GM19023 (cell line): ENCODE measurements around the gene MYO3B.

Source experiments
- ATAC-seq: cut with Tn5 transposase; IDR thresholded peaks from one replicate; pipeline ENCODE4 v1.9.1; 2021; ENCODE audit warnings: mild to moderate bottlenecking, moderate library complexity; ENCODE audit not compliant: unreplicated experiment

Gene MYO3B

DNA sequence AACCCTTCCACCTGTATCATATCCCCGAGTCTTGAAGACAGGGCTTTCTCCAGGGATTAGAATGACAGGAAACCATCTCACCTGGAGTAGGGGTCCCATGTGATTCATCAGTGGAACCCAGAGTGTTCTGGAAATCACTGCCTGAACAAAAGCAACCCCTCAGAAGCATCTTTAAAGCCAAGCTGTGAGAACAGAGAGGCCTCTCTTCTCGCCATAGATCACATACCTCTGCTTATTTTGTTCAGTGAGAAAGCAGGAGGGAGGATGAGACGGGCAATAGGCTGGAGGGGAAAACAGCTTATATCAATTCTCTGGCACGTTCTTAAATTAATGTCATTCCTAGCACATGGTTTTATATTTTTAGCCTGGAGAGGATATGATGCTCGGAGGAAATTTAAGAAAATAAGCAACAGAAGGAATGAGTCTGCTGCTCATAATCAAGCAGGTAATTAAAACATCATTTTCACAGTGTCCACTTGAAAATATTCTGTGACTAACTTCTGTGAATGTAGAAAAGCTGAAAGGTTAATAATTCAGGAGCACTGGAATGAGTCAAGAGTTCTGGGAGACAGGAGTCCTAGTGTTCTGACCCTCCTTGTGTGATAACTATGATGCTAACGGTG is 323.6 kb downstream of the MYO3B start:
- ATAC-seq: no peak

DNA sequence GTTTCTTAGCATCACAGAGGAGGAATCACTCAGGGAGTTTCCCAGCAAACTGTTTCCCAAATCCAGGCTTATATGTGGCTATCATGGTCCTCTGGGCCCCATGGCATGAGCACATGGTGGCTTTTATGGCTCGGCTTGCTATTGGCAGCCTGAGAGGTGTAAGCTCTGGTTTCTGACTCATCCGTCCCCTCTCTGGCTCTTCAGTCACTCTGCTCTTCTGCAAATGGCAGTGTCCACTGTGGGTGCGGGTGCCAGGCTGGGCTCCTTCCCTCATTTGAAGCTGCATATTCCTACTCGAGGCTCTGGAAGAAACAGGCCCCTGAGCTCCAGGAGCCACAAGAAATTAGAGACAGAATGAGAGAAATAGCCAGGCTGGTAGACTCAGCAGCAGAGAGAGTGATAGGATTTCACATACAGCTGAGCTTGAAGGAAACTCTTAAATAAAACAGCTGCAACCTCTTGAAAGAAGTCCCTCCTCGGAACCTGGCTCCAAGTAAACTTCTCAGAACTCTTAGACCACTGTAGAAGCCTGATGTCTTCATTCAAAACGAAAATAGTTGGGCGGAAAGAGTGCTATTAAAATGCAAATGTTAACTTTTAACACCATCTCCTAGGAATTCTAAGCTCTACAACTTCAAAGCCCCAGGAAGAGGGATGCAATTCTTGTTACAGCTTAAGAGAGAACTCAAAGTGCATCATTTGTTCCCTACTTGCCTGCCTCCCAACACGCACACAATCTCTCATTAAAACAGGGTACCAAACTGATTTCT is 324.6 kb downstream of the MYO3B start:
- no peak for ATAC-seq

DNA sequence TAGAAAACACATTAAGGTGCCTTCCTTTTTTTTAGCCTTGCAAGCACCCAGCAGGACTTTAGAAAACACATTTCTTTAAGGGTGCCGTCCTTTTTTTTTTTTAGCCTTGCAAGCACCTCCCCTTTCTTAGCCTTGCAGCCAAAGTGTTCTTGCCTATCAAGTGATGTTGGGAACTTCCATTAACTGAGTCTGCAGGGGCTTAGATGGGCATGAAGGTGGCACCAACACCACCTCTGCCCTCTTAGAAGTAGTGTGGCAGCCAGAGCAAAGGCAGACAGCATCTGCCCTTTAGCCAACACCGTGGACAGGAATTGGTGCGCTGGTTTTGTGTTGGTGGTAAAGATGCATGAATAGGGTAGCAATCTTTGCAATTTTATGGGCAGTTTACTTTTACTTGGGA is 325.6 kb downstream of the MYO3B start:
- ATAC-seq: no peak

DNA sequence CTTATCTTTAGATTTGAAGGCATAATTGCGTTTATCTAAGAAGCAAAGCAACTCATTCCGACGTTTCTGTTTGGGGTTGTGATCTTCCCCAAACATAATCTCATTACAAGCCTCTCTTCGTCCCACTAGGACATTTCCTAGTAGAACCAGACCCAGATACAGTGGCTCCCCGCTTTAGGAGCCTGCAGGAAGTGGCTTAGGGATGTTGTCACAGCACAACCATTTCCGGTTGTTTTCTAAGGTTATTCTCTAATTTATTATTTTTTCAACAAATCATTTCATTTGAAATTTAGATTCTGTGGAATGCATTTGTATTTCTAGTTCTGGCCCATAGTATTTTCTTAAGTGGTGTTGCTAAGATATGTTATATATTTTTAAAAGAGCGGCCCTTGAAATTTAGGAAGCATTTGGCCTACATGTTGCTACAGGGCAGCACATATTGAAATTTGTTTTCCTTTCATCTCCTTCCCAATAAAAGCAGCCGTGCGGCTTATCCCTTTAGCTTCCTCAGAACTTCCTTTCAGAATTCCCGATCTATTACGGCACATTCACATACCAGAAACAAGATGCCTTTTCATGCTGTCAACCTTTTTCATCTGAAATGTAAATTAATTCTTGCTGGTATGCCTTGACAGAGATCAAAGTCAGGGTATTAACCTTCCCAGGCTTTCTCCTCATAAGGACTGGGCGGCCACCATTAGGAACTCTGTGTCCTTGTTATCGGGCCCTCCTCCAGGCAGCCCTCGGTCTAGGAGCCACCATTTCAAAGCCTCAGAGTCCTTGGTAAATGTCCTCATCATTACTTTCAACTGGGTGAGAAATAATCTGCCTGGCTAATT is 326.2 kb downstream of the MYO3B start:
- ATAC-seq: no peak

DNA sequence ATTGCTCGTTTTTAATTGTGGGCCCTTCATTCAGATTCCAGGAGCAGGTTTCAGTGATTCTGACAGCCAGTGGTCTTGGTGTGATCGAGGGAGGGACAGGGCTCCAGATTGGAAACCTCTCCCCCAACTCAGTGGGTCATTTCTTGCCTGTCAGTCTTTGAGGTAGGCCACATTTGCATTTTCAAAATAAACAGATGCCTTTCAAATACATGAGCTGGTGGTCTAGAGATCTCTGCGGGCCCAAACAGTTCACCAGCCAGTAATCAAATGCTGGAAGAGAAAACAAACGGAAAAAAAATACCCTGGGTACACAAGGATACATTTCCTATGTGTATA is 326.8 kb downstream of the MYO3B start:
- ATAC-seq: no peak

DNA sequence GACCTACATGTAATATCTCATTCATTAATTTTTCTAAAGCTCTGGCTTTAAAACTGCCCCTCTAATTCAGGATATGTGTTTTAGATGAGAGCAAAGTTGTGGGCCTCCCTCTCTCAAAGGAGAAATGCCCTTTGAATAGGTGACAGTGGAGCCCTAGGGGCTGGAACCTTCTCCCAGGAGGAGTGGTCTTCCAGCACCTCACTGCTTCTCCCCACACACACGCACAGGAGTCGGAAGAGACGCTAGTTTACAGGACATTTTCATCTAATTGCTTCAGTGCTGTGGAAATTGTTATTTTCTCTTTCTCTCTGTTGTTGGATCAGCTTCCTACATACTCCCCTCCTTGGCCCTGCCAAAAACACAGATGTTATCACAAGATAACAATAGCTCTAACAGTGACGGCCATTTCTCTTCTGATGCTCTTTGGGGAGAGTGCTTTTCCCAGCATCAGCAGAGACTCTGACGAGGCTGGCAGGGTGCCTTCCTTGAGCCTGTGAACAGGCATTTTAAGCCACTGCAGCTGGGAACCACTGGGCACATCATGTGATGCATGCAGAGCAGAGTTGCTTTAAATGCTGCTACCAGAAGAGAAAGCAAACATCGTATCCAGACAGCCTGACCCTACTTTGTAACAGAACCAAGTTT is 327.8 kb downstream of the MYO3B start:
- no peak for ATAC-seq

DNA sequence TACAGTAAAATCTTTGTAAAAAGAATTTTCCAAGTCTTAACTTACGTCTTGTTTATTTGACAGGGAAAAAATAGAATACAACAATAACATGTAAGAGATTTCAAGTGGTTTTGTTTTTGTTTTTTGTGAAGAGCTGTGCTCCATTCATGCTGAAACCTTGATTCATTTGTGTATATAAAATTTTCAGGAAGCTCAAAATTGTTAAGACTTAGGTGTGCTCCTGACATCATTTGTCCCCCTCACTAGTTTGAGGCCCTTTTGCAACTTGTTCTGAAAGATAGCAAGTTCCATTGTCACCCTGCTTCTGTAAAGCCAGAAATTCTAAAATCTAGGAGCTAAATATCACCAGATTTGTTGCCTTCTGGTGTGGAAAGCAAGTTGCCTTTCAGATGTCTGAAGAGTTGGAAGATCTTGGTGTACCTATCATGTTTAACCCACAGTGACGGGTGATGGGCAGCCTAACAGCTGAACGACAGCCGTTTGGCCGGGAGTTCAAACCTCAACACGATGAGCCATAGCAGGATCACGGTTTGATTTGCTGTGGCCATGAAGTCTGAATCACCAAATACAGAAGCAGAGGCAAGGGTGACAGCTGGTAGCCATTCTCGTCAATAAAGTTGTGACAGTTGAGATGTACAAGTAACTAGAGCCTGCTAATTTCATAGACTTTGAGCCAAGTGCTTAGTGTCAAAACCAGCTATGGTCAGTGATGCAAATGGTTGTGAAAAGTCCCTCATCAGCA is 331.7 kb downstream of the MYO3B start:
- ATAC-seq: peak; percentile 49

DNA sequence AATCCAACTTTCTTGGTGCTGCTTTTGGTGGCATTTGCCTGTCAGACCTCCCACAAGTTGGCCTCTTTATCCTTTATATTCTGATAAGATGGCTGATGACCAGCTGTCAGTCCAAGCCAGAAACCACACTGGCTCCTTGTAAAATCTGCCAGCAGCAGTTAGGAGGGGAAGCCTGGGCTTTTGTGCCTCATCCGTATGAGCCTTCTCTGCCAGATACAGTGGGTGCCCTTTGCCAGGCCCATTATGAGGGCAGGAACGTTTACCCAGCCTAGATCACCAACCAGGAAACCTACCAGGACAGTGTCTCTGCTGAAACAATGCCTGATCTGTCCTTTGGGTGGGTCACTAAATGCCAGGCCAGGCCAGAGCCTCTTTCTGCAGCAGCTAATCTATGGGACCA is 334.3 kb downstream of the MYO3B start:
- ATAC-seq: no peak

DNA sequence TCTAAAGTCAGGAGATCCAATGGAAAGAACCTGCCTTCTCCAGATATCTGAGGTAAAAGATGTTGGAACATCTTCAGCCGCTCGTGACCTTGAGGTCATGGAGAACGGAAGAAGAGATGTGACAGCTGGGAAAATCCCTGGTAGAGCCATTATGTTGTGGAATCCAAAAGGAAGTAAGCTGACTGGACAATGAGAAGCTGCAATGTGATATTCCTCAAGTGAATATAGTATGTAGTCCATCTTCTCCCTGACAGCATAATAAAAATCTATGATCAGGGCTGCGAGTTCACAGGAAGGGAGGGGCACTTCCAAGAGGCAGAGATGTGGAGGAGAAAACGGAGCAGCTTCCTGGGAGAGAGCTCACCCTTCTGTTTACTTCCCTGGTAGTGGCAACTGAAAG is 336.2 kb downstream of the MYO3B start:
- no peak for ATAC-seq

DNA sequence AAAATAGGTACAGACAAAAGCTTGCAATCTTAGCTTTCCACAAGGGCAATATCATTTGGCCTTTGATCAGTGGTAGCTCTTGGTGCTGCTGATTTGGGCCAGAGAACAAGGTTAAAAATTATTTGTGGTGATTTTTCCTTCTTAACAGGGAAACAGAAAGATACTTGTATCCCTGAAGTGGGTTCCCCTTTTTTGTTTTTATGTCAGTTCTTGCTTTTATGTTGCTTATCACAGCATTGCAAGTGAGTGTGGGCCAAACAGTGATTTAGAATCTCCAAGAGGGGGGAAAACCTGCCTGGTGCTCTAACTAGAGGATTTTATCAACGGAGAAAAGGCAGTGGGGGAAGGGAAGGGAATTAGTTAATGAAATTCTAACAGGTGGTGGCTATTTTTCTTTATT is 339.6 kb downstream of the MYO3B start:
- no peak for ATAC-seq

DNA sequence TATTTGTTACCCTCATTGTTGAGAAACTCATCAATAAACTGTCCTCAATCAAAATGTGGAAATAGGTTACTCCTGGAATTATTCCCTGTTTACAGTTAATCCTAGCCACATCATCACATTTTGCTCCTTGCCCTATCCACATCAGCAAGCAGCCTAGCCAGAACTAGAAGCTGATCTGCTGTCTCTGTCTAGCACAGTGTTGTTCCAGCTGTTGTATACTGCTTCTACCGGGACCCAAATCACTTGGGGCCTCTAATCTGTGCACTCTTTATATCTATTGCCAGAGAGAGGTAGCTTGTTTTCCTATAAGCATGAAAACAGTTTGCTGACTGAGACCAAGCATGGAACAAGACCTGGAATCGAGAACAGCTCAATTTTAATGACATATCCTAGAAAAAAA is 341.0 kb downstream of the MYO3B start:
- ATAC-seq: no peak

DNA sequence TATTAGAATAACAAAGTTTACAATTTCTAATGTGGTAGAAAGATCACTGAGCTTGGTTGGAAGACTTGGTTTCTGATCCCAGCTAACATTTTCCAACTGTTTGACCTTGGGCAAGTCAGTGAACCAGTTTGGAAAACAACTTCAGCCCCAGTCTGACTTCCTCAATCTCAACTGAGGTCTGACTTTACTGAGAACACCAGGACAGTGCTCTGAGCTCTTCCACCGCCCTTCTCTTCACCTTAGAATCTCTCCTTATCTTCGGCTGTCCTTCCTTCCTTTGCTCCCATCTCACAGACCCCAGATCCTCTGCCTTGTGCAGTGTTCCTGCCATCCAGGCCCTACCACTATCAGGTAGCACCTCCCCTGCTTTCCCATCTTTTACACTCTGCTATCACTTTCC is 343.4 kb downstream of the MYO3B start:
- no peak for ATAC-seq

DNA sequence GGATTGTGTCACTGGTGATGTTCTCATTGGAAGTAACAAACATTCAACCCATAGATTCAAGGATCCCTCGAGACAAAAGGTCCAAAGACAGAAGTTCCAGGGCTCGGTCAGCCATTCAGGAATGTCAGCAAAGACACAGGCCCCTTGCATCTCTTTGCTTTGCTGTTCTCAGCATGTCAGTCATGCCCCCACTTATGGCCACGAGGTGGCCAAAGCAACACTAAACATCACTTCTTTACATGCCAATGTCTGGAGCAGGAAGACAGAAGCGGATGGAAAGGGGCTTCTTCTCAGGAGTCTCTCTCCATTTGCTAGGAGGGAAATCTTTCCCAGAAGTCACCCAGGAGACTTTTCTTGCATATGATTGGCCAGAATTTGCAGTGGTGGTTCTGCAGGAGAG is 345.6 kb downstream of the MYO3B start:
- ATAC-seq: no peak

DNA sequence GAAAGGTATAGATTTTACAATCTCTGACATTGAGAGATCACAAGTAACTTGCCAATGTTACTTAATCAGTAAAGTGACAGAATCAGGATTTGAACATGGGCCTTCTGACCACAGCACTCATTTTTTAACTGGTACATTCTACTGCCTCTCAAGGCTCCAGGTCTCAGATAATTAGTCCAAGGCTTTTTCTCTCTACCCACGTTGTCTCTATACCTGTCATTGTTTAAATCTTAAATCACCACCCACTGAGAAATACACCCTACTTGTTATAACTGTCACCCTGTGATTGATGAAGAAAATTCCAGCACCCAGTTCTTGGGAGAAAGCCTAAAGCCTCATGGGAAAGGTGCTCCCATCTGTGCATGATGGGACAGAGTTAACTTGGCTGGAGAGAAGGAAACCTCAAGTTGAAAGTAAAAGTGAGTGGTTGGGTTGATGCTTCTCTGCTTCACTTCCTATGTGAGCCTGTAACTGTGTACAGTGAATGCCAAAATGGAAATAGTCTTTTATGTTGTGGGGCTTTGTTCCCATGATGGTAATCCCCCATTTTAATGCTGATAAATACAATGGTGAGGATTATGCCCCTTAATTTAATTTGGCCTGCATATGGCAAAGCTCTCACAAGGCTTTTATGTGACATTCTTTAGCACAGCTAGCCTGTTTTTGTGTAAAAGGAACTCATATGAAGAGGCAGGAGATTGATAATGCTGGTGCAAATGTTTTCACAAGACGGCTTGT is 347.1 kb downstream of the MYO3B start:
- ATAC-seq: peak; percentile 71

DNA sequence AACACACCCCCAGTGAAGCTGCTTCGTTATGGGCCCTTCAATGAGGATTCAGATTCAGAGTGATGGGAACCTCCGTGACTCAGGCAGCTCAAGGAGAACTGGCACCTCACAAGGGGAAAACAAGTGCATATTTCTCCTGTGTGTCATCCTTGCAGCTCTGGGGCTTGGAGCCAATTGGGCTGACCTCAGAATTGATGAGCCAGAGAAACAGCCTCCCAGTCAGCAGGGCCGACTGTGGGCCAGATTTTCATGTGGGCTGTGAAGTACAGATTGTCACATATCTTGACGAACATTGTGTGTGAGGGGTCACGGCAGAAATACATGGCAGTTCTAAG is 347.6 kb downstream of the MYO3B start:
- ATAC-seq: no peak

DNA sequence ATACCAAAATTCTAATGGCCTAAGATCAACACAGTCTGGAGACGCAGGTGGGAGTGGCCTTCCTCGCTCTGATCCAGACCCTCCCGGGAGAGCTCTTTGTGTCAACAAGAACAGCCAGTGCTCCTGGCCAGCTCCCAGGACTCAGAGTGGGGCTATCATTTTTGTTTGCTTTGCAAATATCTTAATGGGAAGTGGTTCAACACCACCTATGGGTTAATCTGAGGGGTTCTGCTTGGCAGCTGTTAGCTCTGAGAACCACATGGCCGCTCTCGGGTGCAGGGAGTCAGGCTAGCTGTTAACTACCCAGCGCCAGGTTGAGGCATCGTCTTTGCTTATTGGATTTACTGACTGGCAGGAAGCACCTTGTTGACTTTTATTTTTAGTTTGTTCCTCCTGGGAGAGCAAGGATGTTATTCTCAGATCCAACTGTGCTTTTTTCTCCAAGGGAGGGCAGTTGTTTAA is 352.4 kb downstream of the MYO3B start:
- ATAC-seq: no peak

DNA sequence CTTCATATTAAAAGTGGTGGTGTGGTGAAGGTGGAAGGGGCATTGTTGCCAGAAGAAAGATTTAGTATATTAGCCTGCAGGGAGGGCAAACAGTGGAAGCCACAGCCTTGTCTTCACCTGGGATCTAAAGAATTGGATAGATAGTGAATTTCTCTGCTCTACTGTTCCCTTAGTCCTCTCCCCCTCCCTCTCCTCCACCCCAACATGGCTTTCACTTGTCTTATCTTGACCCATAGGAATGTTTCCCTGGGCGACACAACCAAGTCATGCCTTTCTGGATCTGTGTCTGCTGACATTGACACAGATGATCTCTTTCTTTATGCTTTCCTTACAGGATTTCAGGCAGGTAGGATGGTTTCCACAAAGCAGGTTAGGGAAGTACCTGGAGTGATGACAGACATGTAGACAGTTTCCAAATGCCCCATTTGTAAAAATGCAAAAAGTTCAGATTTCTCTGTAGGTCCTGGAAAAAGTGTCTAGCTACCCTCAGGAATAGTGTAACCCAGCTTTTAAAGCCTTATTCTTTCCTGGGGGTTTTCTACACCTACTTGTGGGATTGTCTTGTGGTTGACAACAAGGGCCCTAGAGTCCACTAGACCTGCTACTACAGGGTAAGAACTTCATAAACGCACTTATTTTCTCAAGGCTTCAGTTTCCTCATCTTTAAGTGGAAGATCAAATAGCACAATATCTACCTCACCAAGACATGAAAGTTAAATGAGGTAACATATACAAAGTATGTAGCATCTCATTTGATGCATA is 353.0 kb downstream of the MYO3B start:
- ATAC-seq: no peak

DNA sequence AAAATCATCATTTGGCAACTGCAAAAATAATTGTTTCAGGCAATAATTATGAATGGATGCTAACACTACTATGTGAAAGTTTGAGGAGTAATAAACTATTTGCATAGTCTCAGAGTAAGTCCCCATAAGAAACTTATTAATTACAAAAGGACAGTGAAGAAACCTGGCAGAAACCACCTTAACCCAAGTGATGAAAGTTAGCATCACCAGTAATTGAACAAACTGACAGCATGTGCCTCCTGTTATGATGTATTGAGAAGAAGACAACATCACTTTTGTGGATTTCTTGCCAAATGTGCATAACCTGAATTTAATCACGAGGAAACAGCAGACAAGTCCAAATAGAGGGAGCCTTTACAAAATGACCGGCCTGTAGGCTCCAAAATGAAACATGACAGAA is 353.9 kb downstream of the MYO3B start:
- ATAC-seq: no peak

DNA sequence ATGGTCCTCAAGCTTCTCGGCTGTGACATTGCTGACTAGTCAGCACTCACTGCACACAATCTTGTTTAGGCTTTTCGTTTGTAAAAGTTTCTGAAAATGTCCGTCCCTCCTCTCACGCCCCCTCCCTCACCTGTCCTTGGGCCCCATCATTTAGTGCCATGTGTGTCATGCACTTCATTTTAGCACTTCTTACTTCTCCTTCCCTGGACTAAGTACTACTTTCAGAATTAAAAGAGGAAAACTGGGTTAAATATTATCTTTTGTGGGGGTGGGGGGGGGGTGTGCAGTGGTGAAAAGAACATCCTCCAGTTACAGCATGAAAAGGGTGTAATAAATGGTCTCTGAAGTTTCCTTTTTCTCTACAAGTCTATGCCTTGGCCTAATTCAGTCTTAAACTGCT is 355.2 kb downstream of the MYO3B start:
- no peak for ATAC-seq
